WERI-Rb-1 (cell line): ENCODE data around the gene GYS2.

Source experiments
- DNase-seq: peaks from one replicate; pipeline ENCODE4 v3.0.0-alpha.2; 2020
- H3K27ac ChIP-seq: fragments of 250-450 bp; sonication (Bioruptor Pico); 2 replicates; pipeline ENCODE4 v1.5.1; 2020; ENCODE audit warnings: mild to moderate bottlenecking, moderate library complexity
- H3K27me3 ChIP-seq: fragments of 250-450 bp; sonication (Bioruptor Pico); 2 replicates; pipeline ENCODE4 v1.5.1; 2021; ENCODE audit warnings: mild to moderate bottlenecking, low read depth, moderate library complexity; ENCODE audit not compliant: insufficient read depth, severe bottlenecking
- H3K36me3 ChIP-seq: fragments of 250-450 bp; sonication (Bioruptor Pico); 2 replicates; pipeline ENCODE4 v1.5.1; 2020; ENCODE audit warnings: mild to moderate bottlenecking, moderate library complexity
- H3K4me3 ChIP-seq: 2 replicates; pipeline ENCODE4 v1.5.1; 2011; ENCODE audit warnings: low read depth, mild to moderate bottlenecking, control low read depth, low read length
- H3K9me3 ChIP-seq: fragments of 250-450 bp; sonication (Bioruptor Pico); 2 replicates; pipeline ENCODE4 v1.5.1; 2021; ENCODE audit warnings: mild to moderate bottlenecking, moderate library complexity; ENCODE audit not compliant: severe bottlenecking
- TF ChIP-seq, protein P1 (sequence below): IDR thresholded peaks from 2 replicates; pipeline ENCODE4 v1.5.1; 2011; ENCODE audit warnings: low read depth, mild to moderate bottlenecking, control low read depth, inconsistent platforms, low read length

Gene GYS2

DNA sequence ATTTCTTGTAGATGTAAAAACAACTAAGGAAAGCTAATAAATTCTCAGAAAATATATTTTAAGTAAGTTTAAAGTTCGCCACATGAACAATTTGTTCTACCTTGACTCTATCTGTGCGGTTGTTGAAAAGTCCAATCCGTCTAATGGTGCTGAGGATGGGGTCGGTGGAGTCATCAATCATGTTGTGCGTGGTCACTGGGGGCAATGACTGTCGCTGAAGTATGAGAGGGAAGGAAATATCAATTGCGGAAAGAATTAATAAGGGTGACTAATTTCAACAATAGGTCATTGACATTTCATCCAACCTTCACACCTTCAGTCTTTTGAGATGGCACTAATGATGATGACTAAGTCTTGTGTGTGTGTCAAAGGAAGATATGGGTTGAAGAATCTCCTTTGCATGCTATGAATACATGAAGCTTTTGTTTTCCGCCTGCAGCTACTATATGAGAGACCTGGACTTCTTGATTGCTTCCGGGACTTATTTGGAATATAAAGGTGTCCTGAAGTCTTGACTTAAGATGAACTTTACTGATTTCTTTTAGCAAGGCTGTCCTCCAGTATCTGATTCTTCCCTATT is 46.5 kb downstream of the GYS2 start:
- Histone ChIP-seq H3K9me3 (no peaks in the 10 kb centered on the region), H3K36me3 (no peaks in the 10 kb centered on the region)
- no peak for DNase-seq

GRCh38 chr12:21553329-21553675 is 51.3 kb downstream of the GYS2 start:
- Histone ChIP-seq H3K4me3 (no peak overlapping the region), H3K27ac (no peak overlapping the region), H3K9me3 (no peaks in the 10 kb centered on the region), H3K27me3 (no peaks in the 10 kb centered on the region), H3K36me3 (no peaks in the 10 kb centered on the region)
- TF ChIP-seq, protein P1, sequence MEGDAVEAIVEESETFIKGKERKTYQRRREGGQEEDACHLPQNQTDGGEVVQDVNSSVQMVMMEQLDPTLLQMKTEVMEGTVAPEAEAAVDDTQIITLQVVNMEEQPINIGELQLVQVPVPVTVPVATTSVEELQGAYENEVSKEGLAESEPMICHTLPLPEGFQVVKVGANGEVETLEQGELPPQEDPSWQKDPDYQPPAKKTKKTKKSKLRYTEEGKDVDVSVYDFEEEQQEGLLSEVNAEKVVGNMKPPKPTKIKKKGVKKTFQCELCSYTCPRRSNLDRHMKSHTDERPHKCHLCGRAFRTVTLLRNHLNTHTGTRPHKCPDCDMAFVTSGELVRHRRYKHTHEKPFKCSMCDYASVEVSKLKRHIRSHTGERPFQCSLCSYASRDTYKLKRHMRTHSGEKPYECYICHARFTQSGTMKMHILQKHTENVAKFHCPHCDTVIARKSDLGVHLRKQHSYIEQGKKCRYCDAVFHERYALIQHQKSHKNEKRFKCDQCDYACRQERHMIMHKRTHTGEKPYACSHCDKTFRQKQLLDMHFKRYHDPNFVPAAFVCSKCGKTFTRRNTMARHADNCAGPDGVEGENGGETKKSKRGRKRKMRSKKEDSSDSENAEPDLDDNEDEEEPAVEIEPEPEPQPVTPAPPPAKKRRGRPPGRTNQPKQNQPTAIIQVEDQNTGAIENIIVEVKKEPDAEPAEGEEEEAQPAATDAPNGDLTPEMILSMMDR: no peak
- DNase-seq: peak; percentile 26

More for the DNA sequence above, 46.5 kb downstream of the GYS2 start:
- Histone ChIP-seq H3K4me3 (no peak overlapping the region), H3K27ac (no peak overlapping the region), H3K27me3 (no peaks in the 10 kb centered on the region)
- TF ChIP-seq, protein P1: no peak

GRCh38 chr12:21552635-21553328 is 51.9 kb downstream of the GYS2 start:
- Histone ChIP-seq H3K36me3 (no peaks in the 10 kb centered on the region), H3K27me3 (no peaks in the 10 kb centered on the region), H3K4me3 (no peak overlapping the region), H3K27ac (no peak overlapping the region; the same call in none of the 2 replicates), H3K9me3 (no peaks in the 10 kb centered on the region)
- DNase-seq: peak; percentile 54
- TF ChIP-seq, protein P1: no peak

DNA sequence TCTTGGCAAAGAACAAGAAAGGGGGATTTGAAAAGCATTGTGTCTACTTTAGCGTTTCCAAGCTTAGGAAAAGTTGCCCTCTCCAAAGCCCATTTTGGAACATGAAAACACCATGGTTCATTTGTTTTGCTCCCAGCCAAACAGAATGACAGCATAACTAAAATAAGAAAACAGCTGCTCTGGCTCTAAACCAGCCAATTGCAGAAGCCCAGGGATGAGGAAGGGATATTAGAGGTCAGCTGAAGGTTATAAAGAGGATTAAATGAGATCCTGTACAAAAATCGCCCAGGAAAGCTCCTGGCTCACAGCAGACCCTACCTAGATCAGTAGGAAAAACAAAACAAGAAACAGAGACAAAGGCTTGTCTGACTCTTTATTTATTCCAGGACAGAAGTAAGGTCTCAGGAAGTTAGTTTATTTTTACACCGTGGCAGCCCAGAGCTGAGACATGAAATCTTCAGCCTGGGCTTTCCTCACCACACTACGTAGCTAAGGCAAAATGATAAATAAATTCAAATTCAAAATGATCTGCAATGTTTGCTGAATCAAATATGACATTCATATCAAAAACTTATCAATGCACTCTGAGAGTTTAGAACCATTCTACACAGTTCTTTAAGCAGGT is 52.7 kb downstream of the GYS2 start:
- peak; percentile 7 for DNase-seq
- Histone ChIP-seq H3K9me3 (no peaks in the 10 kb centered on the region), H3K4me3 (no peak overlapping the region), H3K27me3 (no peaks in the 10 kb centered on the region), H3K27ac (peak overlapping the region; percentile 8; the same call in 1 of the 2 replicates), H3K36me3 (no peaks in the 10 kb centered on the region)
- TF ChIP-seq, protein P1: no peak

DNA sequence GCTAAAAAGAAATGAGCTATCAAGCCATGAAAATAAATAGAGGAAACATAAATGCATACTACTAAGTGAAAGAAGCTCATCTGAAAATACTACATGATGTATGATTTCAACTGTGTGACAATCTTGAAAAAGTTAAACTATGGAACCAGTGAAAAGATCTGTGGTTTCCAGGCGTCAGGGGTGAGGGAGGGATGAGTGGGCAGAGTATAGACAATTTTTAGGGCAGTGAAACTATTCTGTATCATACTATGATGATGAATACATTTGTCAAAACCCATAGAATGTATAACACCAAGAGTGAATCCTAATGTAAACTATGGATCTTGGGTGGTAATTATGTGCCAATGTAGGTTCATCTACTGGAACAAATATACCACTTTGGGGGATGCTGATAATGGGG is 57.2 kb downstream of the GYS2 start:
- Histone ChIP-seq H3K27ac (no peak overlapping the region), H3K27me3 (no peaks in the 10 kb centered on the region), H3K9me3 (no peaks in the 10 kb centered on the region), H3K4me3 (no peak overlapping the region), H3K36me3 (no peaks in the 10 kb centered on the region)
- DNase-seq: no peak
- TF ChIP-seq, protein P1: no peak
